H1 (cell line): Measurements from ENCODE around the gene NWD2. TPM values are rescaled to one million over a fixed set of nuclear protein-coding genes. Genes with fewer than 3 reads are reported as not detected.

Experiments
- CTCF ChIA-PET: fragments of 300-600 bp; sonication (Branson Sonifier 250); formaldehyde crosslinking; loops from one replicate; lab custom pipeline; 2021; ENCODE audit not compliant: partially characterized antibody; lab: Charles Lee
- POLR2A ChIA-PET: fragments of 300-600 bp; sonication (Branson Sonifier 250); formaldehyde crosslinking; loops from one replicate; lab custom pipeline; 2021; ENCODE audit warnings: inconsistent platforms; ENCODE audit not compliant: partially characterized antibody; lab: Charles Lee
- DNase-seq, 2 experiments: peaks; one replicate each; pipeline versions ENCODE4 v3.0.0 to v3.0.0-alpha.2; 2010 to 2022; ENCODE audit warnings: low spot score in 2 of 2, low read depth in 1 of 2, mixed read lengths in 1 of 2
- FAIRE-seq: peaks from 2 replicates; lab custom pipeline; 2011; peaks lifted over from hg19 to GRCh38; lab: Jason Lieb, UNC
- H2AFZ ChIP-seq: 2 replicates; pipeline ENCODE4 v1.8.1; 2012; ENCODE audit warnings: low read length, inconsistent platforms
- H2AK5ac ChIP-seq: 2 replicates; pipeline ENCODE4 v1.6.1; 2013; ENCODE audit warnings: low read depth, low read length
- H2BK120ac ChIP-seq: replicated peaks from 2 replicates; pipeline ENCODE3; 2013; ENCODE audit warnings: low read depth, low read length, inconsistent platforms
- H2BK12ac ChIP-seq: 2 replicates; pipeline ENCODE4 v1.6.1; 2013; ENCODE audit warnings: low read depth, low read length
- H2BK15ac ChIP-seq: 2 replicates; pipeline ENCODE4 v1.6.1; 2013; ENCODE audit warnings: low read length
- H2BK20ac ChIP-seq: 2 replicates; pipeline ENCODE4 v1.6.1; 2013; ENCODE audit warnings: low read length
- H2BK5ac ChIP-seq: 2 replicates; pipeline ENCODE4 v1.6.1; 2013; ENCODE audit warnings: low read depth, low read length
- H3K14ac ChIP-seq: 2 replicates; pipeline ENCODE4 v1.6.1; 2013; ENCODE audit warnings: inconsistent platforms; ENCODE audit not compliant: insufficient read length
- H3K18ac ChIP-seq: 2 replicates; pipeline ENCODE4 v1.6.1; 2013; ENCODE audit warnings: low read length; ENCODE audit errors: extremely low read depth
- H3K23ac ChIP-seq: 2 replicates; pipeline ENCODE4 v1.6.1; 2013; ENCODE audit warnings: inconsistent platforms; ENCODE audit not compliant: insufficient read length
- H3K23me2 ChIP-seq: 2 replicates; pipeline ENCODE4 v1.6.1; 2013; ENCODE audit warnings: low read depth, low read length
- H3K27ac ChIP-seq: 2 replicates; pipeline ENCODE4 v1.6.1; 2011; ENCODE audit warnings: low read depth, low read length, inconsistent platforms
- H3K27me3 ChIP-seq, 4 experiments: replicated peaks in 1 of 4; 1 replicate in 1 of 4; 2 replicates in 3 of 4; pipeline versions ENCODE4 v1.6.1 to v1.8.1; 2011 to 2013; ENCODE audit warnings: low read length in 3 of 4, mild to moderate bottlenecking in 3 of 4, inconsistent platforms in 2 of 4, mixed read lengths in 2 of 4, moderate library complexity in 1 of 4; ENCODE audit not compliant: control insufficient read depth in 3 of 4, insufficient read depth in 3 of 4; ENCODE audit errors: extremely low read depth in 1 of 4
- H3K36me3 ChIP-seq, 4 experiments: 2 replicates each; pipeline versions ENCODE4 v1.6.1 to v1.8.1; 2011 to 2013; ENCODE audit warnings: mild to moderate bottlenecking in 4 of 4, low read length in 3 of 4, moderate library complexity in 2 of 4, control low read depth in 1 of 4, inconsistent platforms in 1 of 4; ENCODE audit not compliant: insufficient read depth in 4 of 4, control insufficient read depth in 2 of 4
- H3K4ac ChIP-seq: replicated peaks from 2 replicates; pipeline ENCODE3; 2013; ENCODE audit warnings: low read length, low read depth, mixed read lengths, inconsistent platforms; ENCODE audit not compliant: insufficient read length
- H3K4me1 ChIP-seq, 4 experiments: replicated peaks in 1 of 4; 1 replicate in 1 of 4; 2 replicates in 3 of 4; pipeline versions ENCODE4 v1.6.1 to v1.8.1; 2011 to 2013; ENCODE audit warnings: low read length in 3 of 4, inconsistent platforms in 2 of 4, mixed read lengths in 1 of 4; ENCODE audit not compliant: insufficient read depth in 4 of 4, control insufficient read depth in 3 of 4
- H3K4me2 ChIP-seq, 2 experiments: 2 replicates each; pipeline versions ENCODE4 v1.6.1 to v1.8.1; 2011 to 2013; ENCODE audit warnings: low read depth in 2 of 2, low read length in 2 of 2, control low read depth in 1 of 2, inconsistent platforms in 1 of 2, mild to moderate bottlenecking in 1 of 2; ENCODE audit not compliant: insufficient read depth in 1 of 2
- H3K4me3 ChIP-seq, 4 experiments: fragments of 200-600, 300-600 bp in 1 of 4; sonication (generic), shearing (Covaris generic), sonication (Bioruptor Twin) in 1 of 4; 2 replicates each; pipeline versions ENCODE4 v1.5.1 to v1.8.1; 2011 to 2016; ENCODE audit warnings: low read length in 4 of 4, low read depth in 3 of 4, control low read depth in 2 of 4, inconsistent platforms in 2 of 4, mild to moderate bottlenecking in 2 of 4, mixed read lengths in 1 of 4, moderate library complexity in 1 of 4; ENCODE audit not compliant: insufficient read depth in 2 of 4; ENCODE audit errors: extremely low read depth in 1 of 4
- H3K56ac ChIP-seq: replicated peaks from 2 replicates; pipeline ENCODE3; 2013; ENCODE audit warnings: low read depth, mild to moderate bottlenecking, mixed read lengths, low read length, inconsistent platforms; ENCODE audit not compliant: insufficient read length
- H3K79me1 ChIP-seq: 2 replicates; pipeline ENCODE4 v1.6.1; 2013; ENCODE audit warnings: low read depth, low read length, control low read depth
- H3K79me2 ChIP-seq, 2 experiments: 2 replicates each; pipeline versions ENCODE4 v1.6.1 to v1.8.1; 2012 to 2013; ENCODE audit warnings: low read length in 2 of 2, mild to moderate bottlenecking in 2 of 2, inconsistent platforms in 1 of 2; ENCODE audit not compliant: insufficient read depth in 2 of 2, control insufficient read depth in 1 of 2
- H3K9ac ChIP-seq, 4 experiments: replicated peaks in 1 of 4; 1 replicate in 1 of 4; 2 replicates in 3 of 4; pipeline versions ENCODE4 v1.6.1 to v1.8.1; 2011 to 2013; ENCODE audit warnings: low read depth in 3 of 4, low read length in 3 of 4, control low read depth in 2 of 4, mild to moderate bottlenecking in 2 of 4, moderate library complexity in 2 of 4, inconsistent platforms in 1 of 4; ENCODE audit errors: extremely low read depth in 1 of 4
- H3K9me3 ChIP-seq, 2 experiments: 2 replicates each; pipeline versions ENCODE4 v1.6.1 to v1.8.1; 2012 to 2013; ENCODE audit warnings: mild to moderate bottlenecking in 2 of 2, moderate library complexity in 2 of 2, control low read depth in 1 of 2, inconsistent platforms in 1 of 2, low read depth in 1 of 2, low read length in 1 of 2, mixed read lengths in 1 of 2; ENCODE audit not compliant: insufficient read depth in 2 of 2
- H4K20me1 ChIP-seq, 2 experiments: replicated peaks in 1 of 2; 2 replicates each; pipeline versions ENCODE3 to v1.8.1; 2011 to 2013; ENCODE audit warnings: inconsistent platforms in 2 of 2, low read length in 2 of 2, mild to moderate bottlenecking in 1 of 2; ENCODE audit not compliant: insufficient read depth in 2 of 2, control insufficient read depth in 1 of 2
- H4K5ac ChIP-seq: 2 replicates; pipeline ENCODE4 v1.6.1; 2013; ENCODE audit warnings: low read length, low read depth, mixed read lengths, inconsistent platforms; ENCODE audit not compliant: insufficient read length
- H4K8ac ChIP-seq: 2 replicates; pipeline ENCODE4 v1.8.0; 2013; ENCODE audit warnings: mild to moderate bottlenecking, moderate library complexity, low read length, inconsistent platforms; ENCODE audit not compliant: insufficient read depth; ENCODE audit errors: extremely low read depth
- H4K91ac ChIP-seq: replicated peaks from 2 replicates; pipeline ENCODE3; 2013; ENCODE audit warnings: low read length, mixed read lengths, inconsistent platforms; ENCODE audit not compliant: insufficient read length
- CHD7 ChIP-seq: fragments of 300-600 bp; sonication (generic); IDR thresholded peaks from 2 replicates; pipeline ENCODE4 v1.7.1; 2012; ENCODE audit warnings: low read length, moderate library complexity, mild to moderate bottlenecking, inconsistent platforms; ENCODE audit not compliant: insufficient replicate concordance
- ZNF274 ChIP-seq: IDR thresholded peaks from 2 replicates; pipeline ENCODE4 v1.7.0; 2012; ENCODE audit warnings: low read length, borderline replicate concordance; ENCODE audit errors: extremely low read depth
- polyA plus RNA-seq, 7 experiments: library from polyadenylated mRNA; depleted of rRNA in 3 of 7; stranded (reverse) in 5 of 7; unstranded in 2 of 7; fragments of >200 nt in 5 of 7; fragments of 200-250 nt in 2 of 7; gene quantifications; 1 replicate in 5 of 7; 2 replicates in 1 of 7; 4 replicates in 1 of 7; pipeline versions ENCODE4 v1.2.1 to v1.2.3, GENCODE V29; 2011 to 2013; ENCODE audit warnings: missing spikeins in 2 of 7, mixed read lengths in 2 of 7
- total RNA-seq: library from RNA; stranded (reverse); fragmentation: NEBNext Ultra II Directional; extraction: Animal tissue kit (Norgen Biotek cat#: 25700); gene quantifications from 2 replicates; pipeline ENCODE4 v1.2.1, GENCODE V29; 2021

NWD2 gene
- total and polyA plus RNA-seq, 2 of the 8 experiments (the other 6 are each of a cell fraction or from before 2014, with no cell fraction given): under 0.01 TPM; not detected in 1

- Histone ChIP-seq H3K4ac (no peak overlapping the region), H2BK120ac (no peak overlapping the region), H3K36me3 (no peaks in the 10 kb centered on the region), H3K23ac (no peak overlapping the region), H3K14ac (no peak overlapping the region), H4K8ac (no peak overlapping the region), H2AFZ (no peak overlapping the region), H2BK15ac (no peak overlapping the region), H2BK5ac (no peak overlapping the region), H3K56ac (no peak overlapping the region), H3K23me2 (no peaks in the 10 kb centered on the region), H3K79me2 (no peaks in the 10 kb centered on the region), H4K20me1 (no peaks in the 10 kb centered on the region), H3K9ac (no peak overlapping the region), H4K5ac (no peak overlapping the region), H2BK12ac (no peak overlapping the region), H3K4me2 (no peak overlapping the region), H3K18ac (no peak overlapping the region), H2BK20ac (no peak overlapping the region), H3K4me1 (no peaks in the 10 kb centered on the region), H3K4me3 (no peak overlapping the region), H3K27ac (no peak overlapping the region), H3K27me3 (no peaks in the 10 kb centered on the region), H3K9me3 (no peaks in the 10 kb centered on the region), H3K79me1 (no peaks in the 10 kb centered on the region), H4K91ac (no peak overlapping the region), H2AK5ac (no peak overlapping the region)
- POLR2A ChIA-PET: no interaction called here
- FAIRE-seq (no peak), DNase-seq (no peak)
- CTCF ChIA-PET: no interaction called here
- no peak for TF ChIP-seq ZNF274
- TF ChIP-seq CHD7: no peak
Observed at GRCh38 chr4:37487668-37488067, 243.1 kb downstream of the NWD2 start.
